SIG-M5 (cell line): Measurements from ENCODE around the gene EIF2AK2.

Experiments
- DNase-seq: peaks from one replicate; lab custom pipeline; 2025; lab: John Stamatoyannopoulos, UW

Gene EIF2AK2

DNA sequence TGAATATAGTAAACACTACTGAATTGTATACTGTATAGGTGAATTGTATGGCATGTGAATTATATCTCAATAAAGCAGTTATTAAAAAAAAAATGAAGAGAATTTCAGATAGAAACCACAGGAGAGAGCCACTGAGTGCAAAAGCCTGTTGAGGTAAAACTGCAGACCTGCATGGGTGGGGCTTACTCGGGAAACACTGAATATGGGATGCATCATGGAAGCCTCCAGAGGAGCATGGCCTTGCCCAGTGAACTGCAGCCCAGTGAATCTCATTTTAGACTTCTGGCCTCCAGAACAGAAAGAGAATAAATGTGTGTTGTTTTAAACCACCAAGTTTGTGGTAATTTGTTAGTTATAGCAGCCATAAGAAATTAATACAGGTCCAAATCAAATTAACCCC, 56.7 kb downstream of the EIF2AK2 start:
- no peak for DNase-seq

DNA sequence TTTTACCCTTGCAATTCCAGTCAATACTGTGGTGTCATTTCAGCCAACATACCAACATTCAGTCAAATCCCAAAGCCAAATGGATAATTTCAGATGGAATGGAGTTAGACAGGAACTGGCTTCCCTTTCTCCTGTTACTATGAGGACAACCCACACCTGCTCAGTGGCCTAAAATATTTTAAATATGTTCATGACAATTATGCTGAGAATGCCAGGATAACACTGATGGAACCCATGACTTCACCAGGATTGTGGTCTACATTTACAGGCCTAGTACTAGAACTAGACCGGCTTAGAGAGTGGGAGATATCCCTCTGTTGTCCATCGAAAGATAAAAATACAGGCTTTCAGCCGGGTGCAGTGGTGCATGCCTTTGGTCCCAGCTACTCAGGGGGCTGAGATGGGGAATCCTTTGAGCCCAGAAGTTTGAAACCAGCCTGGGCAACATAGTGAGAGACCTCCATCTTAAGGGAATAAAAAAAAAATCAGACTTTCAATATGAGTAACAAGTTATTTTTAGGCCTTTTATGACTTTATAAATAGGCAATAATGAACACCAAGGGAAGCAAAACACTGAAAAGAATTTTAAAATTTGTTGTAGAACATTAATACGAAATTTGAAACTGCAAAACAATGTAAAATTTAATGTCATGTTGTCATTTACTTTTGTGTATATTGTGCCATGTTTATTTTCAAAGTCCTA, 58.2 kb downstream of the EIF2AK2 start:
- DNase-seq, result no peak

DNA sequence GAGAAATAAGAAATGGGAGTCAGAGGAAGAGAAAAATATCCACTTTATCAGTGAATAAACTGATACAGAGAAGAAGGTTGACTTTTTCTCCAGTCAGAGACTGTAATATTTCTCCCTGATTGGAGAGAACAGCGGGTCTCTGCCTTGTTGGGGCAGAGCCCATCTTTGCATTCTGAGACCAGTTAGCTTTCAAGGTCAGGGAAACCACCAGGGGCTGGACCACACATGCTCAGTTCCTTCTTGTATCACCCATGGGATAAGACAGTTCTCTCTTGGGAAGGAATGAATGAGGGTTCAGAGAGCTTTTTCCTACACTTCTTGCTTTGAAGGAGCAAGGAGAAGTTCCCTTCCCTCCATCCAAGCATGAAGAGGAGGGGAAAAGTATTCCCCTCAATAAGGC, 60.2 kb downstream of the EIF2AK2 start:
- no peak for DNase-seq

DNA sequence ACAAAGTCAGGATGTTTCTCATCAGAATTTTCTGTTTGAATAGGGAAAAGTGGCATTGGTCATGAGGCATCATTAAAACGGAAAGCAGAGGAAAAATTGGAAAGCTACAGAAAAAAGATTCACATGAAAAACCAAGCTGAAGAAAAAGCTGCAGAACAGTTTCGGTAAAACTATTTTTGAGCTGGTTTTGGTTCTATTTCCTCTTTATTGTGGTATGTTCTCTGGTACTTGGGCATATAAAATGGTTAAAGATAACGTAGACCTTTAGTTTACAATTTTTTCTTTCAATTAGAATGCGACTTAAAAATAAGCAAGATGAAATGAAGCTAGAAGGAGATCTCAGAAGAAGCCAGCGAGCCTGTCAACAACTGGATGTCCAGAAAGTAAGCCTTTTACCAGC, 64.9 kb downstream of the EIF2AK2 start:
- no peak for DNase-seq

DNA sequence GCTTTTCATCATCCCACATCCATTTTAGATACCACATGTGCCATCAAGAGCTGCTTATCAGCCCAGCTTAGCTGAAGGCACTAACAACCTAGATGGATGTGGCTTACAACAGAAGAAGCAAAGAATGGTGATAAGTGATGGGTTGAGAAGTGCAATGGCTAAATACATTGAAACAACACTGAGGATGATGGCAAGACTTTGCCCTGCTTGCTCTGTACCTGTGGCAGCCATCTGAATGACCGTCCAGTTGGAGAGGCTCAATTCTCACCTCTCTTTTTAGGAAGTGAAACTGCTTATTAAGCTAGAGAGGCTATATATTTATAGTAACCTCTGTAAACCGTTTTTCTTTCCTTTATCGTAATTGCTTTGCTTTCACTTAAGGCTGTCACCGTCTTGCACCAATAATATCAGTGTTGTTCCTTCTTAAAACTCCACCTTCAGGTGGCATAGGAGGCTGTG, 66.7 kb downstream of the EIF2AK2 start:
- no peak for DNase-seq

DNA sequence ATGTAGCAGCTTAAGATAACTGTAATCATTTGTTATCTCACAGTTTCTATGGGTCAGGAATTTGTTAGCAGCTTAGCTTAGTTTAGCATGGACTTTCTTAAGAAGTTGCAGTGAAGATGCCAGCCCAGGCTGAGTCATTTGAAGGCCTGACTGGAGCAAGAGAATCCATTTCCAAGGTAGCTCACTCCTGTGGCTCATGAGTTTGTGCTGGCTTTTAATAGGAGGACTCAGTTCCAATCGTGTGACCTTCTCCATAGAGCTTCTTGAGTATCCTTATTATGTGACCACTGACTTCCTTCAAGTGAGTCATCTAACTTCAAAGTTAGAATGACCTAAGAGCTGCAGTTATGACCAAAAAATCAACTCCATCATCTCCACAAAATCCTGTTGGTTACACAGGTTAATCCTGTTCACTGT, 71.0 kb downstream of the EIF2AK2 start:
- no peak for DNase-seq

DNA sequence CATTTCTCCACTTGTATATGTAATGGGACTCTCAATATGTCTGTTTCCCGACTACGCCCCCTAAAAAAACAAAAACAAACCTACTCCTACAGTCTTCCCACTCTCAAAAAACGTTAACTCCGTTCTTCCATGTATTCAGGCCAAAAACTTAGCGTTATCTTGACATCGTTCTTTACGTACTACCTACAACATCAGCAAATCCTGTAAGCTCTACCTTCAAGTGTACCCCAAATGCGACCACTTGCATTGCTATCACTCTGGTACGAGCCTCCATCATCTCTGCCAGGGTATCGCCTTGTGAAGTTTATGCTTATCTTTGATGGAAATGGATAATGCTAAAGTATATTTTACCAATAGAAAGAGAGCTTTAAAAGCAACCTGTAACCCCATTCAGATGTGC, 72.0 kb downstream of the EIF2AK2 start:
- DNase-seq, result no peak

DNA sequence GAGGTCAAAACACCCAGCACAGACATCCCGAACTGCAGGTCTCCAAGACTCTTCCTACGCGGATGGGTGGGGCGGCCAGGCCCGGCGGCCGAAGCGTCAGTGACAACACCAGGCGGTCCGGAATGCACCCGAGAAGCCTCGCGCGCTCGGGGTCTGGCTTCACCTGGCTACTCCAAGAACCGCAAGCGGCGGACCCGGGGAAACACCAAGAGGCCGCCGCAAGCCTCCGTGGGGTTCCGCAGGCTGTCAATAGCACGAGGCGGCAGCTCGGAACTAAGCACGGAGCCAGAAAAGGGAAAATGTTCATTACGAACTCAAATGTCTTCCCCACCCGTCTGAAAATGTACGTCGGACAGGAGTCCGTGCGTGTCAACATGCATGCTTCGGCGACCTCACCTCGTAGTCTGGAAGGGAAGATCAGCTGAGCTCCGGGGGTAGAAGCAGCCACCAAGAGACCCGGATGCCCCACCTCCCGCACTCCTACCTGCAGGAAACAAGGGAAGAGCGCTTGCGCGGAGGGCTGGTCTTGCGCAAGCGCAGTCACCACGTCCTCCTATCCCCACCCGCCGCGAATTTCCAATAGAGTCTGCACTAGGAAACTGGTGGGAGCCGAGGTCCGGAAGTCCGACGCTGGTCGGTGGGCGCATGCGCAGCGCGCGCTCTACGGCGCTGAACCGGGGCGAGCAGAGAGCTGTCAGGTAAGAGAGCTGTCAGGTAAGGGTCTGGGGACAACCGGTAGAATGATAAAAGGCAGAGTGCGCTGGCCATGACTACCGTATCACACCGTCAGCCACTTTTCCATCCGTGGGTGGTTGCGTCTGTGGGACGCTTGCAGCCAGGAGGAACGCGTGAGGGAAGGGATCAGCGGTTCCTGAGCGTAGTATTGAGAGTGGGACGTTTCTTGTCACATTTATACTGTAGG, 72.6 kb downstream of the EIF2AK2 start, which contains the start of the genes GPATCH11 and HEATR5B:
Gene GPATCH11 (plus strand): TSS at position 646 of the 922 bp plus-strand sequence. CDS start 3,864 bp downstream, outside the sequence.
Gene HEATR5B (minus strand): TSS at position 500 of the 922 bp plus-strand sequence. CDS start 958 bp downstream, outside the sequence.
- DNase-seq, result peak; percentile 77

DNA sequence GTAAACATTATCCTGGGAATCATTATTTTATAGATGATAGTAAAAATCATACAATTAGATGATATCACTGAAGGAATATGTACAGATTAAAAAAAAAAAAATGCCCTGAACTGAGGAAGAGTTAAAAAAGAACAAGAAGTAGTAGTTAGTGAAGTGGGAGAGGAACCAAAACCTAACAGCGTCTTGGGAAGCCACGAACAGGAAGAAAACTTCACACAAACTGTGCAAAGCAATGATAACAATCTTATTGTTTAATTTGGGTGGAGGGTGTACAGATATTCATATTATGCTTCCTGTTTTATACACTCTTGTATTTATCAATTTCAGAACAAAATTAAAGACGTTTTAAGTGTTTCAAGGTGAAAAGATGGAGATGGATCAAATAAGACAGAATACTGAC, 76.1 kb downstream of the EIF2AK2 start:
- no peak for DNase-seq

DNA sequence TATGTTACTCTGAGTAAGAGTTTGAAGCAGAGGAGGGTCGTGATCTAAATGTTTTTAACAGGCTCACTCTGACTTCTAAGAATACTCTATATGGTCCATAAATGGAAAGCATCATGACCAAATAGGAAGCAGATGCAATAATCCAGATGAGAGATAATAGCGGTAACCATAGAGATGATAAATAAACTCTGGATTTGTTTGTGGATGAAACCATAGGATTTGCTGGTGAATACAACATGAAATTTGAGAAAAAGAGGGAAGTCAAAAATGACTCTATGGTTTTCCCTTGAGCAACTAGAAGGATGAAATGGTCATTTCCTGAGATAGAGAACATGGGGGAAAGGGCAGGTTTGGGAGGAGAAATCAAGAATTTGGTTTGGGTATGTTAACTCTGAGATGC, 76.5 kb downstream of the EIF2AK2 start:
- no peak for DNase-seq

DNA sequence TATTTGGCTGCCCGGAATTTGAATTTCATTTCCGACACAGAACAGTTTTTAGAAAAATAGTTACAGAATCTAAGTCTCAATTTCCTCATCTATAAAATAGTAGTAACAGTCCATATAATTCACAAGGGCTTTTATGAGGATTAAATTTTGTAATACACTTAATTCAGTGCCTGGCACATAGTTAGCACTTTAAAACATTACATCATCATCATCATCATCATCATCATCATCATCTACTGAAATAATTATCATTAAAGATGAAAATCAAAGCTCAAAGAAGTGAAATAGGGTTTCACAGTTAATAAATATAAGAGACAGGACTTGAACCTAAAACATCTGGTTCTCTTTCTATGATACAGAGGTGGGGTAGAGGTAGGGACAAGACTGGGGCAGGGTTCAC, 85.8 kb downstream of the EIF2AK2 start:
- no peak for DNase-seq

DNA sequence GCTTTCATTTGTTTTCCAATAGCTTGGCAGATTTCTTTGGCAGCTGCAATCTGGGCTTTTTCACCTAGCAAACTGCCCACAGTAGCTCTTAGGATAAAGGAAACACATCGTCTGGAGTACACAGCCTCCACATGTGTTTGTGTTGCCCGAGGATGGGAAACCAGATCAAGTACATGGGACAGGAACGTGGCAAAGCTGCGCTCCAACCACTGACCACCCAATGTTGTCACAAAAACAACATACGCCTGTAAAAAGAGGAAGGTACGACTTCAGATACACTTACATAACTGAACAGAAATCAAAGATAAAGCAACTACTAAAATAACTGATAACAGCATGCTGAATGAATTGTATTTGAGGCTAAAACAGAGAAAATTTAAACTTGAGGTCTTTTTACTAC, 88.1 kb downstream of the EIF2AK2 start:
- no peak for DNase-seq

DNA sequence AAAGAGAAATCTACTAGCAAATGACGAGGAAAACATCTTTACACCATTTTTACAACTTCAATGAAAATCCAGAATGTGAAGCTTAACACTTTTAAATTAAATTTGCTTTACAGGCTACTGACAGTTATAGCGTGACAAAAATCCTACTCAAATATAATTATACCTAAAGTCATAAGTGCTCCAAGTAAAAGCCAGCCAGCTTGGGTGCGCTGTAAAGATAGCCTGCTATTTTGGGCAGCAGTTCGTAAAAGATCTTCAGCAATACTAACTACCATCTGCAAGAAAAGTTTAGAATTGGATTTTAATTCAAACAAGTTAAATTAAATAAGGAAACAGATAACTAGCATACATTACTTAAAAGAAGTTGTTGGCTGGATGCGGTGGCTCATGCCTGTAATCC, 95.0 kb downstream of the EIF2AK2 start:
- DNase-seq, result no peak

DNA sequence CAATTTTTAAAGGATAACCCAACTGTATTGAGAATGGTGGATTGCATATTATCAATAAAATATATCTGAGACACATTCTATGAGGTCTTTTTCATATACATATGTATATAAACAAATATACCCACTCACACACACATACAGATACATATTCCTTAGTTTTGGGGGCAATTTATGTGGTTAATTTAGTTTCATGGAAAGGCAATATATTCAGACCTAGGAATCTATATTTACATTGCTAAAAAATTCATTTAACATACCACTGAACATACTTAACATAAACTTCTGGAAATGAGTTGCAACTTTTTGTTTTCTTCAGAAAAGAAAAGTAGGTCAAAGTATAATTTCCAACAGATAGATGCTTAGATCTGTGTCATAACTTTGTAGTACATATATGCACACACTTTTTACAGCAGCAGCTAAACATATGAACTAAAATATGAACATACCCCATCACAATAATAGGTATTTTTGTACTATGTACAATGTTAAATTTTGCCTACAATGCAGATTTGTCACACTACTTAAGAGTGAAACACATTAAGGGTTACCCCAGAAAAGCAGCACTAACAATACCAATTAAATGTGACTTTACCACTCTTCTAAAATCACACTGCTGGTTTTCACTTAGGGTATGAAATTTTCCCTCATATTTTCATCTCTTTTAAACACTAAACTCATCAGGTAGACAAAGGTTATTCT, 95.6 kb downstream of the EIF2AK2 start:
- no peak for DNase-seq

DNA sequence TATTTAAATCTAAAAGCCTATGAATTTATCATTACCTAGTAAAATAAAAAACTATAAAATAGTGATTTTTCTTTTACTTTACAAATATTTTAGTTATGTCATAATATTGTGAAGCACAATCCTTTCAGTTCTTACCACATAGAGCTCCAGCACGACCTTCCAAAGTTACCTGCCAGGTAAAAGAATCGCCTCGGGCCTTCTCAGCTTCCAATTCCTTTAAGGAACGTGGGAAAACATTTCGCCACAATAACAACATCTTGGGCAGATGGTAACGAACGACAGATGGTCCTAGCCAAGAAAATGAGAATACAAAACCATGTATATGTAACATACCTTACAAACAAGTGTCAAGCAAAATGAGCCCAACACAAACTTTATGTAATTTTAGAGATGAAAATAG, 96.3 kb downstream of the EIF2AK2 start:
- no peak for DNase-seq

DNA sequence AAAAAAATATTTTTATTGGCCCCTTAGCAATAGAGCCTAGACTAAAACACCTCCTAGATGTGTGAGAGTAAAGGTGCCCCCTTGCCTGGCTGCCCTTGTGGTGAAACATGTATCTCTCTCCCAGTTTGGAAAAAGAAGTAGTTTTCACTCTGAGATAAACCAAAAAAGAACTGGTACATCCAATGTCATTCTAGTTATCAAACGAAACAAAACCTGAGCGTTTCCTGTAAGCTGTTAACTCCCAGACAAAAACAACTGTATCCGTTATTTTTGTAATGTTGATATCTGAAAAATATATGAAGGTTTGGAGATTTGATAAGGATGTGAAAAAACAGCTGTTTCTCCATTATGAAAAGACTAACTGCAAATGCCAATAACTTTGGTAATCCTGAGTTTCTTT, 96.9 kb downstream of the EIF2AK2 start:
- no peak for DNase-seq

DNA sequence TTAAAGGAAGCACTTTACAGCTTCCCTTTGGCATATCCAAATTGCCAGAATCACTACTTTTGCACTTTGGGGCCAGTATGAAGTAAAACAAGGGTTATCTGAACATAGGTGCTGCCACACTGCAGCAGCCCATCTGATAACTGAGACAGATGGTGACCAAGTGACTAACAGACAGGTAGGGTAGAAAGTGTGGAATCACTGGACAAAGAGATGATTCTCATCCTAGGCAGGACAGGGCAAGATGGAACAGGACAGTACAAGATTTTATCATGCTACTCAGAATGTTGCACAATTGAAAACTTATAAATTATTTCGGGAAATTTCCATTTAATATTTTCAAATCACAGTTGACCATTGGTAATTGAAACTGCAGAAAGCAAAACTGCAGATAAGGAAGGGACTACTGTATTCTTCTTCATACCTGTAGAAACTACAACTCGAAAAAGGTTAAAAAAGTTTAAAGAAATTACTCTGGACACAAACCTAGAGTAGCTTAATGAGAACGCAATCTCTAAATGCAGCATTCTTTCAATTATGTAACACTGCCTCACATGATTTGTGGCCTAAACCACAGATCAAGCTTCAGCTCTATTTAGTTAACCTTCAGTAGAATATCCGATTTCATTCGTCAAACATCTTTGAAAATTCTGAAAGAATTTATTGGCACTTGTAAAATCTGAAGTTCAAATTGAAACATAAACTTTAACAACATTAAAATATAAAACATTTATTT, 104.0 kb downstream of the EIF2AK2 start:
- DNase-seq, result no peak
